Upper lobe of right lung (tissue), 1 donor: ENCODE measurements around the gene CACNG1. TPM values are rescaled to one million over a fixed set of nuclear protein-coding genes. Genes with fewer than 3 reads are reported as not detected.

Experiments
- ATAC-seq: fragments of 200-7000 bp; cut with Tn5 transposase; one replicate; pipeline ENCODE4 v1.9.1; 2020; ENCODE audit warnings: mild to moderate bottlenecking, moderate library complexity
- DNase-seq: peaks from one replicate; pipeline ENCODE4 v3.0.0-alpha.2; 2020
- H3K27ac ChIP-seq: fragments of 200-600 bp; one replicate; pipeline ENCODE4 v1.8.0; 2022
- H3K27me3 ChIP-seq: fragments of 200-600 bp; one replicate; pipeline ENCODE4 v1.8.0; 2022; ENCODE audit warnings: mild to moderate bottlenecking
- H3K36me3 ChIP-seq: fragments of 200-600 bp; one replicate; pipeline ENCODE4 v1.8.0; 2022
- H3K4me1 ChIP-seq: fragments of 200-600 bp; one replicate; pipeline ENCODE4 v1.8.0; 2022
- H3K4me3 ChIP-seq: fragments of 200-600 bp; one replicate; pipeline ENCODE4 v1.8.0; 2022; ENCODE audit warnings: mild to moderate bottlenecking
- H3K9me3 ChIP-seq: fragments of 200-600 bp; one replicate; pipeline ENCODE4 v1.8.0; 2022
- CTCF ChIP-seq: fragments of 200-600 bp; IDR thresholded peaks from one replicate; pipeline ENCODE4 v1.8.0; 2022; ENCODE audit warnings: antibody characterized with exemption
- intact Hi-C: fragments of 100-400 bp; cut with DNase I; formaldehyde crosslinking; loops from one replicate; pipeline ENCODE4 v1.11.0; 2022
- total RNA-seq: library from RNA; stranded (reverse); fragmentation: NEBNext Ultra II Directional; extraction: Animal tissue kit (Norgen Biotek cat#: 25700); gene quantifications from one replicate; pipeline ENCODE4 v1.2.1, GENCODE V29; 2021
- donor health status: DM: no; HTN: yes; CAD: no; lungs with severe emphysema.

Gene CACNG1
- total RNA-seq, 1 donor from 2014 or later, result not detected

GRCh38 chr17:67016039-67016762 is 28.2 kb upstream of the CACNG1 start:
- no peak for TF ChIP-seq CTCF
- no peak overlapping the region for H3K4me3 ChIP-seq
- H3K4me1 ChIP-seq, result no peaks in the 10 kb centered on the region
- no peak for ATAC-seq
- H3K27ac ChIP-seq, result no peak overlapping the region
- no peaks in the 10 kb centered on the region for H3K9me3 ChIP-seq
- intact Hi-C loops, result no loop called here
- DNase-seq, result no peak
- no peaks in the 10 kb centered on the region for H3K36me3 ChIP-seq
- no peaks in the 10 kb centered on the region for H3K27me3 ChIP-seq

GRCh38 chr17:67017910-67018309 is 26.4 kb upstream of the CACNG1 start:
- no peak for TF ChIP-seq CTCF
- H3K4me1 ChIP-seq, result no peaks in the 10 kb centered on the region
- no peak overlapping the region for H3K4me3 ChIP-seq
- no peaks in the 10 kb centered on the region for H3K36me3 ChIP-seq
- H3K27me3 ChIP-seq, result no peaks in the 10 kb centered on the region
- DNase-seq (no peak), ATAC-seq (no peak)
- no peak overlapping the region for H3K27ac ChIP-seq
- intact Hi-C loops, result no loop called here
- H3K9me3 ChIP-seq, result no peaks in the 10 kb centered on the region

- TF ChIP-seq CTCF, result no peak
- Histone ChIP-seq H3K27ac (no peak overlapping the region), H3K27me3 (no peaks in the 10 kb centered on the region), H3K9me3 (no peaks in the 10 kb centered on the region), H3K36me3 (no peaks in the 10 kb centered on the region), H3K4me1 (no peaks in the 10 kb centered on the region), H3K4me3 (no peak overlapping the region)
- no peak for DNase-seq
- intact Hi-C loops, result no loop called here
- no peak for ATAC-seq
Measured at GRCh38 chr17:67018471-67019434, 25.6 kb upstream of the CACNG1 start.

- intact Hi-C loops, result no loop called here
- Histone ChIP-seq H3K4me1 (no peaks in the 10 kb centered on the region), H3K27ac (no peak overlapping the region), H3K4me3 (no peak overlapping the region), H3K36me3 (no peaks in the 10 kb centered on the region), H3K9me3 (no peaks in the 10 kb centered on the region), H3K27me3 (no peaks in the 10 kb centered on the region)
- DNase-seq, result no peak
- ATAC-seq, result no peak
- TF ChIP-seq CTCF, result no peak
Measured at GRCh38 chr17:67019809-67020208, 24.5 kb upstream of the CACNG1 start.

GRCh38 chr17:67020293-67020766 is 24.0 kb upstream of the CACNG1 start:
- H3K27ac ChIP-seq, result no peak overlapping the region
- no peaks in the 10 kb centered on the region for H3K27me3 ChIP-seq
- no peaks in the 10 kb centered on the region for H3K9me3 ChIP-seq
- H3K36me3 ChIP-seq, result no peaks in the 10 kb centered on the region
- H3K4me3 ChIP-seq, result no peak overlapping the region
- TF ChIP-seq CTCF, result no peak
- intact Hi-C loops, result no loop called here
- no peaks in the 10 kb centered on the region for H3K4me1 ChIP-seq
- DNase-seq, result no peak
- no peak for ATAC-seq
